ENCODE results near the gene HAGH.

DNA sequence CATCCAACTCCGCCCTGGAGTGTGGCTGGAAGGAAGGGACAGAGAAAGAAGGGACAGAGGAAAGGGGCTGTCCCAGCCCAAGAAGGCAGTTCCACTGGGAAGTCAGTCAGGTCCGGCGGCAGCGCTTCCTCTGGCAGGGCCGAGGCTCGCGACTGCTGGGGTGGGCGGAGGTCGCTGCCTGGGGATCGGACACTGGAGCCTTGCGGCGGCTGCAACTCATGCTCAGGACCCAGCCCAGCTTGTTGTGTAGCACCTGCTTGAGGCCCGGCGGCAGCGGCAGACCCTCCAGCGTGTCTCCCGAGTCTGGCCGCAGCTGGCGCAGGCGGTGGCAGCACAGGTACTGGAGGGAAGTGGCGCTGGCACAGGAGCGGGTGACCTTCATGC is 49.6 kb downstream of the HAGH start:
- TF ChIP-seq, protein P1, sequence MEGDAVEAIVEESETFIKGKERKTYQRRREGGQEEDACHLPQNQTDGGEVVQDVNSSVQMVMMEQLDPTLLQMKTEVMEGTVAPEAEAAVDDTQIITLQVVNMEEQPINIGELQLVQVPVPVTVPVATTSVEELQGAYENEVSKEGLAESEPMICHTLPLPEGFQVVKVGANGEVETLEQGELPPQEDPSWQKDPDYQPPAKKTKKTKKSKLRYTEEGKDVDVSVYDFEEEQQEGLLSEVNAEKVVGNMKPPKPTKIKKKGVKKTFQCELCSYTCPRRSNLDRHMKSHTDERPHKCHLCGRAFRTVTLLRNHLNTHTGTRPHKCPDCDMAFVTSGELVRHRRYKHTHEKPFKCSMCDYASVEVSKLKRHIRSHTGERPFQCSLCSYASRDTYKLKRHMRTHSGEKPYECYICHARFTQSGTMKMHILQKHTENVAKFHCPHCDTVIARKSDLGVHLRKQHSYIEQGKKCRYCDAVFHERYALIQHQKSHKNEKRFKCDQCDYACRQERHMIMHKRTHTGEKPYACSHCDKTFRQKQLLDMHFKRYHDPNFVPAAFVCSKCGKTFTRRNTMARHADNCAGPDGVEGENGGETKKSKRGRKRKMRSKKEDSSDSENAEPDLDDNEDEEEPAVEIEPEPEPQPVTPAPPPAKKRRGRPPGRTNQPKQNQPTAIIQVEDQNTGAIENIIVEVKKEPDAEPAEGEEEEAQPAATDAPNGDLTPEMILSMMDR (optimal IDR thresholded peaks at IDR 0.05 in 1 of 3, IDR thresholded peaks at IDR 0.05 in 1 of 3, conservative IDR thresholded peaks at IDR 0.05 in 1 of 3; ENCODE audit: extremely low read depth in 1 of 3, insufficient read depth in 2 of 3, low read length in 3 of 3): no peak
- no peak for TF ChIP-seq EZH2 (IDR thresholded peaks at IDR 0.05; ENCODE audit: low read length)
